ENCODE results near the gene RBM6. TPM values are rescaled to one million over a fixed set of nuclear protein-coding genes. Genes with fewer than 3 reads are reported as not detected.

RBM6 gene
- polyA plus RNA-seq, 1 experiment = 62.8 TPM

GRCh38 chr3:49996016-49996415 lies 56.1 kb downstream of the RBM6 start:
- ChIA-PET CTCF (no interaction called here), POLR2A (no interaction called here)
- Histone ChIP-seq H3K27ac (ENCODE audit: low read depth, low read length) (no peak overlapping the region), H3K4me3 (ENCODE audit: low read depth, low read length) (no peak overlapping the region), H3K9me3 (ENCODE audit: control insufficient read depth, insufficient read depth, low read length) (no peaks in the 10 kb centered on the region), H3K27me3 (ENCODE audit: control insufficient read depth, insufficient read depth, low read length) (no peaks in the 10 kb centered on the region)
- no peak for TF ChIP-seq CTCF (IDR thresholded peaks at IDR 0.05; ENCODE audit: low read depth, low read length)
- no peak for DNase-seq (ENCODE audit: low read depth, low spot score)

GRCh38 chr3:49997862-49998261 lies 57.9 kb downstream of the RBM6 start:
- Histone ChIP-seq H3K4me3 (ENCODE audit: low read depth, low read length) (no peak overlapping the region), H3K27ac (ENCODE audit: low read depth, low read length) (no peak overlapping the region), H3K9me3 (ENCODE audit: control insufficient read depth, insufficient read depth, low read length) (no peaks in the 10 kb centered on the region), H3K27me3 (ENCODE audit: control insufficient read depth, insufficient read depth, low read length) (no peaks in the 10 kb centered on the region)
- no peak for TF ChIP-seq CTCF (IDR thresholded peaks at IDR 0.05; ENCODE audit: low read depth, low read length)
- DNase-seq (ENCODE audit: low read depth, low spot score) = no peak
- ChIA-PET CTCF (no interaction called here), POLR2A (no interaction called here)

GRCh38 chr3:49998326-49998725 lies 58.4 kb downstream of the RBM6 start:
- POLR2A ChIA-PET = no interaction called here
- Histone ChIP-seq H3K27ac (ENCODE audit: low read depth, low read length) (no peak overlapping the region), H3K9me3 (ENCODE audit: control insufficient read depth, insufficient read depth, low read length) (no peaks in the 10 kb centered on the region), H3K27me3 (ENCODE audit: control insufficient read depth, insufficient read depth, low read length) (no peaks in the 10 kb centered on the region), H3K4me3 (ENCODE audit: low read depth, low read length) (no peak overlapping the region)
- peak; percentile 8 for DNase-seq (ENCODE audit: low read depth, low spot score)
- no peak for TF ChIP-seq CTCF (IDR thresholded peaks at IDR 0.05; ENCODE audit: low read depth, low read length)
- CTCF ChIA-PET = no interaction called here

GRCh38 chr3:50001511-50001910 lies 61.6 kb downstream of the RBM6 start:
- CTCF ChIA-PET = no interaction called here
- H3K9me3 ChIP-seq (ENCODE audit: control insufficient read depth, insufficient read depth, low read length) = no peaks in the 10 kb centered on the region

GRCh38 chr3:50003216-50003615 lies 63.3 kb downstream of the RBM6 start:
- ChIA-PET CTCF (interaction anchor here (0.6 kb wide), 1 partner anchor 23 kb away, joined by 3 read pairs; no protein-coding TSS in a partner anchor), POLR2A (no interaction called here)
- H3K27ac ChIP-seq (ENCODE audit: low read depth, low read length) = no peak overlapping the region
- no peak overlapping the region for H3K4me3 ChIP-seq (ENCODE audit: low read depth, low read length)
- DNase-seq (ENCODE audit: low read depth, low spot score) = no peak
- no peaks in the 10 kb centered on the region for H3K27me3 ChIP-seq (ENCODE audit: control insufficient read depth, insufficient read depth, low read length)
- TF ChIP-seq CTCF (IDR thresholded peaks at IDR 0.05; ENCODE audit: low read depth, low read length) = no peak
- no peaks in the 10 kb centered on the region for H3K9me3 ChIP-seq (ENCODE audit: control insufficient read depth, insufficient read depth, low read length)

More at GRCh38 chr3:50001511-50001910, 61.6 kb downstream of the RBM6 start:
- no peak overlapping the region for H3K4me3 ChIP-seq (ENCODE audit: low read depth, low read length)
- no peak overlapping the region for H3K27ac ChIP-seq (ENCODE audit: low read depth, low read length)
- H3K27me3 ChIP-seq (ENCODE audit: control insufficient read depth, insufficient read depth, low read length) = no peaks in the 10 kb centered on the region
- TF ChIP-seq CTCF (IDR thresholded peaks at IDR 0.05; ENCODE audit: low read depth, low read length) = no peak
- no peak for DNase-seq (ENCODE audit: low read depth, low spot score)
- POLR2A ChIA-PET = no interaction called here

Data from AG04450 (cell line).